Measurements from ENCODE around the gene ACSS1. TPM values are rescaled to one million over a fixed set of nuclear protein-coding genes. Genes with fewer than 3 reads are reported as not detected.

Gene ACSS1
- total RNA-seq, 2 donors from 2014 or later = 25.6 to 26.4 TPM

GRCh38 chr20:24977797-24978196, 80.1 kb downstream of the ACSS1 start:
- Histone ChIP-seq H3K4me1 (peaks cover 0 to 7% of the 10 kb centered on the region in 2 donors), H3K36me3 (peaks cover 26% of the 10 kb centered on the region), H3K9me3 (peaks cover 0 to 6% of the 10 kb centered on the region in 2 donors), H3K4me3 (no peak overlapping the region), H3K27me3 (no peaks in the 10 kb centered on the region), H3K27ac (no peak overlapping the region)
- no peak for TF ChIP-seq CTCF (IDR thresholded peaks at IDR 0.05)
- DNase-seq (ENCODE audit: low spot score) = peak; percentile 52

GRCh38 chr20:24977336-24977735, 80.6 kb downstream of the ACSS1 start:
- peak; percentile 26 for DNase-seq (ENCODE audit: low spot score)
- peaks cover 31% of the 10 kb centered on the region for H3K36me3 ChIP-seq
- H3K27me3 ChIP-seq = no peaks in the 10 kb centered on the region
- no peak overlapping the region for H3K4me3 ChIP-seq
- H3K9me3 ChIP-seq = peaks cover 0 to 6% of the 10 kb centered on the region in 2 donors
- peaks cover 0 to 7% of the 10 kb centered on the region in 2 donors for H3K4me1 ChIP-seq
- TF ChIP-seq CTCF (IDR thresholded peaks at IDR 0.05) = no peak
- H3K27ac ChIP-seq = no peak overlapping the region

GRCh38 chr20:24972341-24972740, 85.6 kb downstream of the ACSS1 start:
- Histone ChIP-seq H3K9me3 (peaks cover 0 to 6% of the 10 kb centered on the region in 2 donors), H3K4me3 (no peak overlapping the region), H3K27ac (no peak overlapping the region), H3K36me3 (peaks cover 49% of the 10 kb centered on the region), H3K4me1 (no peaks in the 10 kb centered on the region), H3K27me3 (no peaks in the 10 kb centered on the region)
- TF ChIP-seq CTCF (IDR thresholded peaks at IDR 0.05) = no peak
- no peak for DNase-seq (ENCODE audit: low spot score)

GRCh38 chr20:24971376-24972101, 86.4 kb downstream of the ACSS1 start:
- DNase-seq (ENCODE audit: low spot score) = peak; percentile 9
- H3K4me3 ChIP-seq = no peak overlapping the region
- peaks cover 44% of the 10 kb centered on the region for H3K36me3 ChIP-seq
- no peak for TF ChIP-seq CTCF (IDR thresholded peaks at IDR 0.05)
- H3K4me1 ChIP-seq = no peaks in the 10 kb centered on the region
- H3K9me3 ChIP-seq = peaks cover 0 to 6% of the 10 kb centered on the region in 2 donors
- H3K27ac ChIP-seq = no peak overlapping the region
- H3K27me3 ChIP-seq = no peaks in the 10 kb centered on the region

- TF ChIP-seq CTCF (IDR thresholded peaks at IDR 0.05) = no peak
- no peak overlapping the region for H3K27ac ChIP-seq
- peaks cover 49% of the 10 kb centered on the region for H3K36me3 ChIP-seq
Measured at GRCh38 chr20:24970754-24971153, 87.2 kb downstream of the ACSS1 start.

More at GRCh38 chr20:24970754-24971153, 87.2 kb downstream of the ACSS1 start:
- peaks cover 0 to 6% of the 10 kb centered on the region in 2 donors for H3K9me3 ChIP-seq
- no peak overlapping the region for H3K4me3 ChIP-seq
- DNase-seq (ENCODE audit: low spot score) = peak; percentile 34
- H3K4me1 ChIP-seq = no peaks in the 10 kb centered on the region
- no peaks in the 10 kb centered on the region for H3K27me3 ChIP-seq

Data from right atrium auricular region (tissue), 2 donors.